PC-9 (cell line): ENCODE measurements around the gene MAP2K6. TPM values are rescaled to one million over a fixed set of nuclear protein-coding genes. Genes with fewer than 3 reads are reported as not detected.
A peak's percentile ranks its signal among the peaks of the same experiment; 100 is the strongest.

ENCODE experiments used
- BruUV-seq: library from RNA; stranded (reverse); fragments of 400-500 nt; replicated peaks from 2 replicates; lab custom pipeline; 2021; lab: Mats Ljungman, UMichigan
- CTCF ChIA-PET: fragments of 300-600 bp; sonication (Branson Sonifier 250); formaldehyde crosslinking; loops from one replicate; lab custom pipeline; 2022; ENCODE audit warnings: antibody characterized with exemption; lab: Charles Lee
- POLR2A ChIA-PET: fragments of 300-600 bp; sonication (Branson Sonifier 250); formaldehyde crosslinking; loops from one replicate; lab custom pipeline; 2022; ENCODE audit warnings: antibody characterized with exemption; ENCODE audit not compliant: unreplicated experiment; lab: Charles Lee
- DNase-seq, 2 experiments: peaks; one replicate each; pipeline versions ENCODE4 v3.0.0 to v3.0.0-alpha.2; 2015 to 2022; ENCODE audit warnings: mixed read lengths in 1 of 2
- H2AFZ ChIP-seq: fragments of 200-600 bp; sonication (generic); 2 replicates; pipeline ENCODE4 v1.8.1; 2017; ENCODE audit warnings: antibody characterized with exemption
- H3F3A ChIP-seq: fragments of 200-600 bp; sonication (generic); 2 replicates; pipeline ENCODE4 v1.8.1; 2017; ENCODE audit warnings: antibody characterized with exemption, mild to moderate bottlenecking, low read depth; ENCODE audit not compliant: insufficient read depth
- H3K27ac ChIP-seq: fragments of 200-600 bp; sonication (generic); 2 replicates; pipeline ENCODE4 v1.6.1; 2016; ENCODE audit warnings: mixed run types
- H3K27me3 ChIP-seq: fragments of 200-600 bp; sonication (generic); 2 replicates; pipeline ENCODE4 v1.6.1; 2016; ENCODE audit warnings: low read depth, mixed run types; ENCODE audit not compliant: insufficient read depth
- H3K36me3 ChIP-seq: fragments of 200-600 bp; sonication (generic); 2 replicates; pipeline ENCODE4 v1.6.1; 2016; ENCODE audit warnings: low read depth, mixed run types
- H3K4me1 ChIP-seq: fragments of 200-600 bp; sonication (generic); replicated peaks from 2 replicates; pipeline ENCODE4 v1.6.1; 2016; ENCODE audit warnings: mixed run types; ENCODE audit not compliant: insufficient read depth
- H3K4me2 ChIP-seq: fragments of 200-600 bp; sonication (generic); 2 replicates; pipeline ENCODE4 v1.6.1; 2017; ENCODE audit warnings: mixed run types
- H3K4me3 ChIP-seq: fragments of 200-600 bp; sonication (generic); 2 replicates; pipeline ENCODE4 v1.6.1; 2016; ENCODE audit warnings: mixed run types
- H3K79me2 ChIP-seq: fragments of 200-600 bp; sonication (generic); 2 replicates; pipeline ENCODE4 v1.6.1; 2017; ENCODE audit warnings: low read depth, mixed run types
- H3K9me2 ChIP-seq: fragments of 200-600 bp; sonication (generic); 2 replicates; pipeline ENCODE4 v1.8.1; 2017; ENCODE audit warnings: mild to moderate bottlenecking; ENCODE audit not compliant: insufficient read depth
- H3K9me3 ChIP-seq: fragments of 200-600 bp; sonication (generic); 2 replicates; pipeline ENCODE4 v1.8.1; 2016; ENCODE audit warnings: low read depth; ENCODE audit not compliant: insufficient read depth
- H4K20me1 ChIP-seq: fragments of 200-600 bp; sonication (generic); 2 replicates; pipeline ENCODE4 v1.8.1; 2017; ENCODE audit not compliant: insufficient read depth
- CTCF ChIP-seq: fragments of 200-600 bp; sonication (generic); conservative IDR thresholded peaks from 2 replicates; pipeline ENCODE4 v1.6.1; 2017; ENCODE audit warnings: mixed run types, antibody characterized with exemption, mild to moderate bottlenecking, moderate library complexity
- EZH2 ChIP-seq: fragments of 200-600 bp; sonication (generic); IDR thresholded peaks from 2 replicates; pipeline ENCODE4 v1.8.0; 2017; ENCODE audit warnings: antibody characterized with exemption, low read depth
- intact Hi-C: fragments of 100-400 bp; cut with micrococcal nuclease; formaldehyde crosslinking; loops from one replicate; pipeline ENCODE4 v1.10.0; 2022; ENCODE audit not compliant: unreplicated experiment
- total RNA-seq: library from RNA; stranded (reverse); gene quantifications from 2 replicates; pipeline ENCODE4 v1.2.3, GENCODE V29; 2021

The MAP2K6 gene
- total RNA-seq, 1 experiment from 2014 or later: 1.6 TPM

GRCh38 chr17:69588316-69588715 lies 173.8 kb downstream of the MAP2K6 start:
- no peak overlapping the region for H3K4me3 ChIP-seq
- no peaks in the 10 kb centered on the region for H3K9me2 ChIP-seq
- TF ChIP-seq CTCF (no peak), EZH2 (no peak)
- no peak for DNase-seq
- H3K4me2 ChIP-seq: peak overlapping the region; percentile 7; the same call in 1 of the 2 replicates
- POLR2A ChIA-PET: no interaction called here
- BruUV-seq: no TSS peak
- no peaks in the 10 kb centered on the region for H3K9me3 ChIP-seq
- peaks cover 16% of the 10 kb centered on the region; the same call in 1 of the 2 replicates for H3K4me1 ChIP-seq
- H3K27ac ChIP-seq: peak overlapping the region; percentile 52
- CTCF ChIA-PET: no interaction called here
- H3K36me3 ChIP-seq: no peaks in the 10 kb centered on the region
- intact Hi-C loops: no loop called here
- H2AFZ ChIP-seq: no peak overlapping the region
- H3F3A ChIP-seq: no peaks in the 10 kb centered on the region; the same call in 1 of the 2 replicates
- no peaks in the 10 kb centered on the region for H3K79me2 ChIP-seq
- H3K27me3 ChIP-seq: no peaks in the 10 kb centered on the region
- no peaks in the 10 kb centered on the region for H4K20me1 ChIP-seq

- no peak overlapping the region for H2AFZ ChIP-seq
- no peaks in the 10 kb centered on the region for H3K36me3 ChIP-seq
- CTCF ChIA-PET: no interaction called here
- H3K4me3 ChIP-seq: no peak overlapping the region
- no TSS peak for BruUV-seq
- no peaks in the 10 kb centered on the region; the same call in 1 of the 2 replicates for H3F3A ChIP-seq
- peak overlapping the region; percentile 7; the same call in 1 of the 2 replicates for H3K4me2 ChIP-seq
- no peaks in the 10 kb centered on the region for H4K20me1 ChIP-seq
- DNase-seq: peak in 1 of 2 experiments; percentile 81
- H3K9me2 ChIP-seq: no peaks in the 10 kb centered on the region
- no peaks in the 10 kb centered on the region for H3K79me2 ChIP-seq
- no peaks in the 10 kb centered on the region for H3K27me3 ChIP-seq
- no peaks in the 10 kb centered on the region for H3K9me3 ChIP-seq
- no peak for TF ChIP-seq EZH2
- no peak for TF ChIP-seq CTCF
- peaks cover 16% of the 10 kb centered on the region; the same call in 1 of the 2 replicates for H3K4me1 ChIP-seq
- peak overlapping the region; percentile 52 for H3K27ac ChIP-seq
- intact Hi-C loops: no loop called here
- POLR2A ChIA-PET: no interaction called here
These were observed 174.3 kb downstream of the MAP2K6 start for GRCh38 chr17:69588827-69589239.

- no peaks in the 10 kb centered on the region for H3K36me3 ChIP-seq
- no peaks in the 10 kb centered on the region for H3K9me3 ChIP-seq
- TF ChIP-seq CTCF (no peak), EZH2 (no peak)
- BruUV-seq: no TSS peak
- H3K9me2 ChIP-seq: no peaks in the 10 kb centered on the region
- CTCF ChIA-PET: no interaction called here
- H3F3A ChIP-seq: no peaks in the 10 kb centered on the region; the same call in 1 of the 2 replicates
- H3K27me3 ChIP-seq: no peaks in the 10 kb centered on the region
- no peaks in the 10 kb centered on the region for H4K20me1 ChIP-seq
- no peak overlapping the region for H3K27ac ChIP-seq
- intact Hi-C loops: no loop called here
- no peak for DNase-seq
- H3K4me1 ChIP-seq: peaks cover 16% of the 10 kb centered on the region; the same call in 1 of the 2 replicates
- no peak overlapping the region for H3K4me2 ChIP-seq
- POLR2A ChIA-PET: no interaction called here
- H2AFZ ChIP-seq: no peak overlapping the region
- no peaks in the 10 kb centered on the region for H3K79me2 ChIP-seq
- H3K4me3 ChIP-seq: no peak overlapping the region
These were observed 176.2 kb downstream of the MAP2K6 start for GRCh38 chr17:69590671-69591070.
